RCC 7860 (cell line): Measurements from ENCODE around the gene GAMT.

ENCODE experiments used
- DNase-seq: peaks from one replicate; pipeline ENCODE4 v3.0.0-alpha.2; 2015; ENCODE audit warnings: low spot score
- FAIRE-seq: peaks from 2 replicates; lab custom pipeline; 2012; peaks lifted over from hg19 to GRCh38; lab: Jason Lieb, UNC

GAMT gene

GRCh38 chr19:1349211-1349610, 52.1 kb downstream of the GAMT start:
- DNase-seq: no peak
- no peak for FAIRE-seq
